Activated CD4-positive, alpha-beta memory T cell treated with anti-CD3 and anti-CD28 coated beads for 36 hours (primary cell): Measurements from ENCODE around the gene MEX3D. TPM values are rescaled to one million over a fixed set of nuclear protein-coding genes. Genes with fewer than 3 reads are reported as not detected.

Experiments
- CTCF ChIA-PET: fragments of 350-600 bp; sonication (Branson Sonifier 250); formaldehyde crosslinking; loops from one replicate; lab custom pipeline; 2021; ENCODE audit warnings: antibody characterized with exemption, inconsistent platforms; lab: Charles Lee
- POLR2A ChIA-PET: fragments of 350-600 bp; sonication (Branson Sonifier 250); formaldehyde crosslinking; loops from one replicate; lab custom pipeline; 2021; ENCODE audit warnings: antibody characterized with exemption; lab: Charles Lee
- DNase-seq: peaks from one replicate; pipeline ENCODE4 v3.0.0-alpha.2; 2020
- H3K27ac Mint-ChIP-seq: one replicate; pipeline ENCODE4 v1.8.0; 2021; ENCODE audit warnings: mixed read lengths
- H3K27me3 Mint-ChIP-seq: one replicate; pipeline ENCODE4 v1.8.0; 2021; ENCODE audit warnings: mixed read lengths
- H3K36me3 Mint-ChIP-seq: one replicate; pipeline ENCODE4 v1.8.0; 2021; ENCODE audit warnings: mixed read lengths
- H3K4me1 Mint-ChIP-seq: one replicate; pipeline ENCODE4 v1.8.0; 2021; ENCODE audit warnings: low read depth, mixed read lengths
- H3K4me3 Mint-ChIP-seq: one replicate; pipeline ENCODE4 v1.8.0; 2021; ENCODE audit warnings: mild to moderate bottlenecking, mixed read lengths
- H3K9me3 Mint-ChIP-seq: one replicate; pipeline ENCODE4 v1.8.0; 2021; ENCODE audit warnings: mixed read lengths
- intact Hi-C: fragments of 100-400 bp; cut with micrococcal nuclease; formaldehyde crosslinking; loops from one replicate; pipeline ENCODE4 v1.15.1; 2023
- total RNA-seq, 2 experiments: library from RNA; stranded (reverse); gene quantifications; one replicate each; pipeline ENCODE4 v1.2.3, GENCODE V29; 2021

The MEX3D gene
- total RNA-seq, 2 experiments from 2014 or later: 6.0 to 6.1 TPM

- POLR2A ChIA-PET: no interaction called here
Observed at GRCh38 chr19:1510442-1510806, 57.7 kb downstream of the MEX3D start.

DNA sequence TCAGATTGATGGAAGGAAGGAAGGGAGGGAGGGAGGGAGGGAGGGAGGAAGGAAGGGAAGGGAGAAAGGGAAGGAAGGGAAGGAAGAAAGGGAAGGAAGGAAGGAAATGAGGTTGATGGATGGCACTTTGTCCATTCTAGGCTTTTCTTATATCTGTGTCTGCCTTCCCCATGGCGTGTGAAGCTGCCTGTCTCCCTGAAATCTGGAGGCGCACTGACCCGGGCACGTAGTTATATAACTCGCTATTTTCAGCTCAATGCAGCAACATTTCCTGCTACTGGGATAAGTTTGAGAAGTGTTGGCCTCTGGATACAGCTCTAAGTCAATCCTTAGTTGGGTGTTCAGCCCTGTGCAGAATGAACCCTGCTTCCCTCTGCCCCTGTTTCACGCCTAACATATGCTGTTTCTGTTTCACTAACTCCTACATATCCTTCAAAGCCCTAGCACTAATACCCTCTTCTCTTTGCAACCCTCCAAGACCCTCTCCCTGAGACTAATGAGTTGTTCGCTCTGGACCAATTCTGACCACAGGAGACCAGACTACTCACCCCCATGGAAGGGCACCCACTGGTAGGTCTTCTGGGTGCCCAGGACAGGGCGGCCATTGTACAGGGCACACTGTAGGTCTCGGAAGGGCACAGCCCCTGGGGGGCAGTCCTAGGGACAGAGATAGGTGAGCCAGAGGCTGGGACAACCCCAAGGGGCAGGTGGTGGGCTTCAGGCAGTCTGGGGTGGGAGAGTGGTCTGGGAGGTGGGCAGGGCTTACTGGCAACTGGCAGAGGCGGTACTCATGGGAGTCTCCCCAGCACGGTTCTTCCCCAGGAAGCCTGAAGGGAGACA is 58.3 kb downstream of the MEX3D start:
- peaks cover 7% of the 10 kb centered on the region for H3K27me3 Mint-ChIP-seq
- peaks cover 10% of the 10 kb centered on the region for H3K4me1 Mint-ChIP-seq
- no peak overlapping the region for H3K27ac Mint-ChIP-seq
- POLR2A ChIA-PET: no interaction called here
- CTCF ChIA-PET: interaction anchor here (1.0 kb wide), 2 partner anchors 19 to 258 kb away, joined by 3 read pairs; partner anchors contain the start of gene REEP6
- intact Hi-C loops: loop anchor here (5.0 kb wide), 3 partner anchors 33 to 233 kb away; partner anchors contain the start of genes C19orf25 and FAM174C
- no peak overlapping the region for H3K4me3 Mint-ChIP-seq
- no peak for DNase-seq
- H3K9me3 Mint-ChIP-seq: no peaks in the 10 kb centered on the region
- H3K36me3 Mint-ChIP-seq: no peaks in the 10 kb centered on the region

More at GRCh38 chr19:1510442-1510806, 57.7 kb downstream of the MEX3D start:
- H3K4me1 Mint-ChIP-seq: peaks cover 10% of the 10 kb centered on the region
- no peak overlapping the region for H3K4me3 Mint-ChIP-seq
- H3K9me3 Mint-ChIP-seq: no peaks in the 10 kb centered on the region
- CTCF ChIA-PET: no interaction called here
- no peaks in the 10 kb centered on the region for H3K36me3 Mint-ChIP-seq
- peaks cover 5% of the 10 kb centered on the region for H3K27me3 Mint-ChIP-seq
- H3K27ac Mint-ChIP-seq: no peak overlapping the region
- intact Hi-C loops: loop anchor here (5.0 kb wide), 3 partner anchors 33 to 233 kb away; partner anchors contain the start of genes C19orf25 and FAM174C
- no peak for DNase-seq

DNA sequence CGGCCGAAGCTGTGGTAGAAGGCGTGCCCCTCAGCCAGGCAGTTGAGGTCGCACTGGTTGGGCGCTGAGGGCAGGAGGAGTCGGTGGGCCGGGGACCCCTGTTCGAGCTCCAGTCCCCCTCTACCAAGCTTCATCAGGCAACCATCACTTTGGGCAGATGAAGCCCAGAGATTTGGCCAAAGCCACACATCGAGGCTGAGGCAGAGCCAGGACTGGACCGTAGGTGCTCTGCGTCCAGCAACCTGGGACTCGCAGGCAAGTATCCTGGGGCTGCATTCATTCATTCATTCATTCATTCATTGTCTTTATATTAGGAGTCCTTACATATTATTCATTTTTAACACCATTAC is 59.6 kb downstream of the MEX3D start:
- Mint-ChIP-seq H3K9me3 (no peaks in the 10 kb centered on the region), H3K4me3 (no peak overlapping the region), H3K27me3 (peaks cover 10% of the 10 kb centered on the region), H3K4me1 (peaks cover 10% of the 10 kb centered on the region), H3K36me3 (no peaks in the 10 kb centered on the region), H3K27ac (no peak overlapping the region)
- ChIA-PET POLR2A (no interaction called here), CTCF (interaction anchor here (1.0 kb wide), 1 partner anchor 260 kb away, joined by 3 read pairs; no protein-coding TSS in a partner anchor)
- intact Hi-C loops: no loop called here
- no peak for DNase-seq

- no peaks in the 10 kb centered on the region for H3K9me3 Mint-ChIP-seq
- CTCF ChIA-PET: no interaction called here
- H3K27ac Mint-ChIP-seq: peak overlapping the region; percentile 74
- no peaks in the 10 kb centered on the region for H3K36me3 Mint-ChIP-seq
- H3K4me3 Mint-ChIP-seq: peak overlapping the region; percentile 74
- H3K4me1 Mint-ChIP-seq: peaks cover 13% of the 10 kb centered on the region
- DNase-seq: peak; percentile 93
- intact Hi-C loops: loop anchor here (2.0 kb wide), 1 partner anchor 17 kb away; the partner anchor contains the start of genes PCSK4 and REEP6
- POLR2A ChIA-PET: no interaction called here
- peaks cover 11% of the 10 kb centered on the region for H3K27me3 Mint-ChIP-seq
Observed at GRCh38 chr19:1507763-1508506, 60.2 kb downstream of the MEX3D start.

DNA sequence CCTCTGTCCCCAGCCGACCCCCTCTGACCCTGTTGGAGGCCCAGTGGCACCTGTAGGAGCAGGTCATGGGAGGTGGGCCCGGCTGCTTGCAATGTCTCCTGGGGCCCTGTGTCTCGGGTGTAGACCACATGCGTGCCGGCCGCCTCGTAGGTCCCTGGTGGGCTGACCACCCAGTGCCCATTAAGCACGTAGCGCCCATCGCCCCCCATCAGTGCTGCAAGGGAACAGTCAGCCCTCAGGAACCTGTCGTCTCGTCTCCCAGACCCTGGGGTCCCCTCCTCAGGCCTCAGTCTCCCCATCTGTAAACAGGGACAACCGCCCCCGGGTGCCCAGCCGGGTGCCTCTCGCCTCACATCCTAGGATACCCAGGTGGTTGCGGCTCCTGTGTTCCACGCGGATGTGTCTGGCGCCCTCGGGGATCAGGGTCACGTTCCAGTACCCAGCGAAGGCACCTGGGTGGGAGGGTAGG is 60.9 kb downstream of the MEX3D start:
- peaks cover 15% of the 10 kb centered on the region for H3K4me1 Mint-ChIP-seq
- no peak overlapping the region for H3K27ac Mint-ChIP-seq
- H3K4me3 Mint-ChIP-seq: no peak overlapping the region
- H3K9me3 Mint-ChIP-seq: no peaks in the 10 kb centered on the region
- intact Hi-C loops: loop anchor here (2.0 kb wide), 1 partner anchor 16 kb away; the partner anchor contains the start of genes PCSK4 and REEP6
- ChIA-PET POLR2A (no interaction called here), CTCF (no interaction called here)
- no peaks in the 10 kb centered on the region for H3K36me3 Mint-ChIP-seq
- DNase-seq: no peak
- H3K27me3 Mint-ChIP-seq: peaks cover 13% of the 10 kb centered on the region

DNA sequence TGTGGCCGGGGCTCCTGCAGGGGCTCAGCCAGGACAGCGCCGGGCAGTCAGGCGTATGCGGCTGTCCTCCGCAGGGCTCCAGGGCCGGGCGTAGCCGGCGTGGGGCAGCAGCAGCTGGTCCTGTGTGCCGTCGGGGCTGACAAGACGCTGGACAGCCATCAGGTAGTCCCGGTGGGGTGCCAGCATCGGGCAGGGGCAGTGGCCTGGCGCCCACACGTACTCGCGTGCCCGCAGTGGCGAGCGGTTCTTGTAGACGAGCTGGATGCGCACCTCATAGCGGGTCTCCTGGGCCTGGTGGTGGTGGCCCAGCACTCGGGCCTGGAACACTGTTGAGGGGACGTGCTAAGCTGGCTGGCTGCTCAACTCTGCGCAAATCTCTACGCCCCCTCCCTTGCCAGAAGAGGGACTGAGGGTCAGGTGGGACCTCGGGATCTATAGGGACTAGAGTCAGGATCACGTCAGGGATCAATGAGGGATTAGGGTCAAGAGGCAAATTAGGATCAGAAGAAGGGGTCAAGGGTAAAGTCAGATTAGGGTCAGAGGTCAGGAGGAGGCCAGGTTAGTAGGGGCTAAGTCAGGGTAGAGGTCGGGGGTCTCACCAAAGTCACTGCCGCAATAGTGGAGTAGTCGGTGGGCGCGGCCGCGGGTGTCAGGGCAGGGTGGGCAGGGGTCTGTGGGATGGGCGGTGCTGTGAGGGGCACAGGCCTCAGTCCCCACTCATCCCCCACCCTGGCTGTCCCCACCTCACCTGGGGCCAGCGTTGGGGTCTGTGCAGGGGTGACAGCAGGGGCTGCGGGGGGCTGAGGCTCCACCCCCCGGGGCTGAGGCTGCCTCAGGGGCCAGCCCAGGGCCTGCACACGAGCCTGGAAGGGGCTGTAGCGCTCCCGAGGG is 61.9 kb downstream of the MEX3D start:
- Mint-ChIP-seq H3K27ac (no peak overlapping the region), H3K36me3 (no peaks in the 10 kb centered on the region), H3K27me3 (peaks cover 13% of the 10 kb centered on the region), H3K9me3 (no peaks in the 10 kb centered on the region), H3K4me1 (peaks cover 14% of the 10 kb centered on the region), H3K4me3 (no peak overlapping the region)
- POLR2A ChIA-PET: interaction anchor here (0.5 kb wide), 1 partner anchor 65 kb away, joined by 5 read pairs; no protein-coding TSS in a partner anchor
- intact Hi-C loops: loop anchor here (2.0 kb wide), 1 partner anchor 15 kb away; the partner anchor contains the start of genes PCSK4 and REEP6
- CTCF ChIA-PET: interaction anchor here (0.9 kb wide), 1 partner anchor 826 kb away, joined by 3 read pairs; no protein-coding TSS in a partner anchor
- no peak for DNase-seq

- H3K36me3 Mint-ChIP-seq: no peaks in the 10 kb centered on the region
Observed at GRCh38 chr19:1505012-1505411, 63.1 kb downstream of the MEX3D start.

More at GRCh38 chr19:1505012-1505411, 63.1 kb downstream of the MEX3D start:
- intact Hi-C loops: no loop called here
- CTCF ChIA-PET: interaction anchor here (0.7 to 0.9 kb wide), 2 partner anchors 262 to 827 kb away, joined by 3 read pairs; no protein-coding TSS in a partner anchor
- Mint-ChIP-seq H3K9me3 (no peaks in the 10 kb centered on the region), H3K27me3 (peaks cover 13% of the 10 kb centered on the region), H3K27ac (no peak overlapping the region), H3K4me3 (no peak overlapping the region), H3K4me1 (peaks cover 14% of the 10 kb centered on the region)
- no peak for DNase-seq
- POLR2A ChIA-PET: no interaction called here

Other genes starting within 250 kb of the MEX3D start
- 100 to 1,000 TPM; 117 to 119 TPM for gene NDUFS7, start 184.4 kb downstream of the MEX3D start, total RNA-seq
- gene GAMT, start 166.8 kb downstream of the MEX3D start, total RNA-seq: 10 to 100 TPM; 21.0 to 21.1 TPM
- 100 to 1,000 TPM; 226 to 242 TPM for gene DAZAP1, start 160.7 kb downstream of the MEX3D start, total RNA-seq
- gene RPS15, start 129.9 kb downstream of the MEX3D start, total RNA-seq: 1,000 to 10,000 TPM; 1,642 to 1,717 TPM
- gene APC2, start 118.2 kb downstream of the MEX3D start, total RNA-seq: under 1 TPM; 0.07 to 0.15 TPM
- gene C19orf25, start 89.1 kb downstream of the MEX3D start, total RNA-seq: 10 to 100 TPM; 24.4 to 26.9 TPM
- 1 to 10 TPM; 1.5 to 2.7 TPM for gene PCSK4, start 78.0 kb downstream of the MEX3D start, total RNA-seq
- 1 to 10 TPM; 1.8 to 1.9 TPM for gene REEP6, start 77.1 kb downstream of the MEX3D start, total RNA-seq
- gene ADAMTSL5, start 55.3 kb downstream of the MEX3D start, total RNA-seq: 1 to 10 TPM; 1.9 to 3.7 TPM
- gene PLK5, start 44.2 kb downstream of the MEX3D start, total RNA-seq: not detected
- gene MBD3, start 24.5 kb upstream of the MEX3D start, total RNA-seq: 10 to 100 TPM; 67.7 to 71.4 TPM
- gene UQCR11, start 37.1 kb upstream of the MEX3D start, total RNA-seq: 100 to 1,000 TPM; 266 to 277 TPM
- gene TCF3, start 84.3 kb upstream of the MEX3D start, total RNA-seq: 10 to 100 TPM; 88.9 to 95.5 TPM
- gene ONECUT3, start 185.2 kb upstream of the MEX3D start, total RNA-seq: not detected
- 1 to 10 TPM; 9.6 to 10.0 TPM for gene ATP8B3, start 244.0 kb upstream of the MEX3D start, total RNA-seq